Measurements from ENCODE around the gene CPNE7.

CPNE7 gene

GRCh38 chr16:89536886-89537548 is 38.5 kb upstream of the CPNE7 start:
- Histone ChIP-seq H3K9me3 (ENCODE audit: insufficient read depth, low read length, severe bottlenecking) (no peaks in the 10 kb centered on the region), H3K27ac (ENCODE audit: low read length) (no peak overlapping the region), H2AFZ (ENCODE audit: low read depth, low read length) (no peak overlapping the region), H3K4me2 (ENCODE audit: insufficient read depth, low read length) (no peak overlapping the region), H3K79me2 (ENCODE audit: insufficient read depth, low read length) (peaks cover 18% of the 10 kb centered on the region), H4K20me1 (ENCODE audit: insufficient read depth, low read length) (peaks cover 29% of the 10 kb centered on the region), H3K9ac (ENCODE audit: low read depth, low read length) (no peak overlapping the region), H3K4me3 (ENCODE audit: low read depth in 1 of 2, low read length in 2 of 2) (no peak overlapping the region), H3K4me1 (ENCODE audit: insufficient read depth, low read length) (no peaks in the 10 kb centered on the region), H3K36me3 (ENCODE audit: insufficient read depth, low read length) (peaks cover 76% of the 10 kb centered on the region), H3K27me3 (ENCODE audit: insufficient read depth, low read length, poor library complexity) (no peaks in the 10 kb centered on the region)
- TF ChIP-seq, protein P1, sequence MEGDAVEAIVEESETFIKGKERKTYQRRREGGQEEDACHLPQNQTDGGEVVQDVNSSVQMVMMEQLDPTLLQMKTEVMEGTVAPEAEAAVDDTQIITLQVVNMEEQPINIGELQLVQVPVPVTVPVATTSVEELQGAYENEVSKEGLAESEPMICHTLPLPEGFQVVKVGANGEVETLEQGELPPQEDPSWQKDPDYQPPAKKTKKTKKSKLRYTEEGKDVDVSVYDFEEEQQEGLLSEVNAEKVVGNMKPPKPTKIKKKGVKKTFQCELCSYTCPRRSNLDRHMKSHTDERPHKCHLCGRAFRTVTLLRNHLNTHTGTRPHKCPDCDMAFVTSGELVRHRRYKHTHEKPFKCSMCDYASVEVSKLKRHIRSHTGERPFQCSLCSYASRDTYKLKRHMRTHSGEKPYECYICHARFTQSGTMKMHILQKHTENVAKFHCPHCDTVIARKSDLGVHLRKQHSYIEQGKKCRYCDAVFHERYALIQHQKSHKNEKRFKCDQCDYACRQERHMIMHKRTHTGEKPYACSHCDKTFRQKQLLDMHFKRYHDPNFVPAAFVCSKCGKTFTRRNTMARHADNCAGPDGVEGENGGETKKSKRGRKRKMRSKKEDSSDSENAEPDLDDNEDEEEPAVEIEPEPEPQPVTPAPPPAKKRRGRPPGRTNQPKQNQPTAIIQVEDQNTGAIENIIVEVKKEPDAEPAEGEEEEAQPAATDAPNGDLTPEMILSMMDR (IDR thresholded peaks at IDR 0.05; ENCODE audit: borderline replicate concordance, extremely low read depth, low read length, poor library complexity, severe bottlenecking): no peak
- TF ChIP-seq EZH2 (IDR thresholded peaks at IDR 0.05; ENCODE audit: borderline replicate concordance, low read depth, low read length, severe bottlenecking): no peak
- DNase-seq (no peak), ATAC-seq (ENCODE audit: insufficient read depth, low read depth) (no peak)

DNA sequence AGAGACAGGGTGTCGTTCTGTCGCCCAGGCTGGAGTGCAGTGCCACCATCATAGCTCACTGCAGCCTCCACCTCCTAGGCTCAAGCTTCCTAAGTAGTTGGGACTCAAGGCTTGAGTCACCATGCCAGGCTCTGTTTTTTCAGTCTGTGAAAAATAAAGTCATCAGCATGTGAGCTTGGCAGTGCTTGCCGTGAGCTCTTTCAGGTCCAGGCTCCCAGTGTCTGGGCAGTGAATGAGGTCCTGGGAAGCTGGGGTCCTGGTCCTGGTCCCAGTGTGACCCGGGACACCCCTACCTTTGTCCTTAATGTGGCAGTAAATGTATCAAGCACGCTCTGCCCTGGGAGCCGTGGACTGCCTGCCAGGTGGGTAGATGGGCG is 38.0 kb upstream of the CPNE7 start:
- no peak for DNase-seq
- H3K4me3 ChIP-seq (ENCODE audit: low read depth in 1 of 2, low read length in 2 of 2): no peak overlapping the region

DNA sequence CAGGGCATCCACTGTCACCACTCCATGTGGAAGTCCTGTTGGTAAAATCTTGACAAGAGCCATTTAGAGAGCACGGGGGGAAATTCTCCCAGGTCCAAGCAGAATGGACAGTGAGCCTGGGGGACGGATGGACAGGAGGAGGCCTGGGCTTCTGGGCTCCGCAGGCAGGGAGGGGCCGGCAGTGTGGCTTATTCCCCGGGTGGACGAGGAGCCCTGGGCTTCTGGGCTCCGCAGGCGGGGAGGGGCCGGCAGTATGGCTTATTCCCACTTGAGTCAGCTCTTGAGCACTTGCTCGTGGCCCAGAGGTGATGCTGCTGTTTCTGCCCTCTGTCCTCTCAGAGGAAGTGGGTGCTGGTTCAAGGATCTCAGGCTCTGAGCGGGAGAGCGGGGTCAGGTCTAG is 37.3 kb upstream of the CPNE7 start:
- TF ChIP-seq EZH2 (IDR thresholded peaks at IDR 0.05; ENCODE audit: borderline replicate concordance, low read depth, low read length, severe bottlenecking): no peak
- TF ChIP-seq, protein P1 (IDR thresholded peaks at IDR 0.05; ENCODE audit: borderline replicate concordance, extremely low read depth, low read length, poor library complexity, severe bottlenecking): no peak

More for the DNA sequence above, 38.0 kb upstream of the CPNE7 start:
- Histone ChIP-seq H3K4me1 (ENCODE audit: insufficient read depth, low read length) (no peaks in the 10 kb centered on the region), H3K9me3 (ENCODE audit: insufficient read depth, low read length, severe bottlenecking) (no peaks in the 10 kb centered on the region), H3K4me2 (ENCODE audit: insufficient read depth, low read length) (no peak overlapping the region), H3K79me2 (ENCODE audit: insufficient read depth, low read length) (peaks cover 18% of the 10 kb centered on the region), H3K36me3 (ENCODE audit: insufficient read depth, low read length) (peaks cover 74% of the 10 kb centered on the region), H3K9ac (ENCODE audit: low read depth, low read length) (no peak overlapping the region), H3K27ac (ENCODE audit: low read length) (no peak overlapping the region), H2AFZ (ENCODE audit: low read depth, low read length) (no peak overlapping the region), H4K20me1 (ENCODE audit: insufficient read depth, low read length) (peaks cover 29% of the 10 kb centered on the region), H3K27me3 (ENCODE audit: insufficient read depth, low read length, poor library complexity) (no peaks in the 10 kb centered on the region)
- ATAC-seq (ENCODE audit: insufficient read depth, low read depth): no peak
- TF ChIP-seq EZH2 (IDR thresholded peaks at IDR 0.05; ENCODE audit: borderline replicate concordance, low read depth, low read length, severe bottlenecking): no peak
- TF ChIP-seq, protein P1 (IDR thresholded peaks at IDR 0.05; ENCODE audit: borderline replicate concordance, extremely low read depth, low read length, poor library complexity, severe bottlenecking): no peak

More for the DNA sequence above, 37.3 kb upstream of the CPNE7 start:
- DNase-seq: no peak
- no peak overlapping the region for H3K4me3 ChIP-seq (ENCODE audit: low read depth in 1 of 2, low read length in 2 of 2)
- ATAC-seq (ENCODE audit: insufficient read depth, low read depth): no peak
- peaks cover 71% of the 10 kb centered on the region for H3K36me3 ChIP-seq (ENCODE audit: insufficient read depth, low read length)
- no peaks in the 10 kb centered on the region for H3K4me1 ChIP-seq (ENCODE audit: insufficient read depth, low read length)
- no peak overlapping the region for H3K9ac ChIP-seq (ENCODE audit: low read depth, low read length)
- no peak overlapping the region for H3K27ac ChIP-seq (ENCODE audit: low read length)
- no peaks in the 10 kb centered on the region for H3K9me3 ChIP-seq (ENCODE audit: insufficient read depth, low read length, severe bottlenecking)
- H4K20me1 ChIP-seq (ENCODE audit: insufficient read depth, low read length): peaks cover 29% of the 10 kb centered on the region
- H2AFZ ChIP-seq (ENCODE audit: low read depth, low read length): no peak overlapping the region
- H3K79me2 ChIP-seq (ENCODE audit: insufficient read depth, low read length): peaks cover 18% of the 10 kb centered on the region
- no peaks in the 10 kb centered on the region for H3K27me3 ChIP-seq (ENCODE audit: insufficient read depth, low read length, poor library complexity)
- no peak overlapping the region for H3K4me2 ChIP-seq (ENCODE audit: insufficient read depth, low read length)
